Vagina (tissue), 2 donors: ENCODE measurements around the gene RHOBTB3. TPM values are rescaled to one million over a fixed set of nuclear protein-coding genes. Genes with fewer than 3 reads are reported as not detected.
"Not testable (repeated sequence)": the region's sequence is repeated elsewhere in the genome, so short reads cannot be mapped to it uniquely, and the experiment has no call there.

Experiments
- DNase-seq, 2 donors: peaks; one replicate each; pipeline ENCODE4 v3.0.0-alpha.2; 2017; ENCODE audit errors: extremely low spot score in 2 of 2
- H3K27ac ChIP-seq: fragments of 200-600 bp; sonication (generic); one replicate; pipeline ENCODE4 v1.5.1; 2019
- H3K27me3 ChIP-seq: fragments of 200-600 bp; sonication (generic); one replicate; pipeline ENCODE4 v1.5.1; 2019
- H3K36me3 ChIP-seq, 2 donors: fragments of 200-600 bp; sonication (generic); one replicate each; pipeline ENCODE4 v1.5.1; 2017 to 2019
- H3K4me1 ChIP-seq: fragments of 200-600 bp; sonication (generic); one replicate; pipeline ENCODE4 v1.5.1; 2019
- H3K4me3 ChIP-seq, 2 donors: fragments of 200-600 bp; sonication (generic); 1 replicate in 1 of 2; 2 replicates in 1 of 2; pipeline ENCODE4 v1.5.1; 2016 to 2019
- H3K9me3 ChIP-seq: fragments of 200-600 bp; sonication (generic); one replicate; pipeline ENCODE4 v1.5.1; 2019
- POLR2A ChIP-seq, 2 donors: fragments of 450-650 bp; IDR thresholded peaks; one replicate each; pipeline ENCODE4 v1.6.1; 2017; ENCODE audit warnings: antibody characterized with exemption in 2 of 2, mild to moderate bottlenecking in 2 of 2, moderate library complexity in 2 of 2
- POLR2AphosphoS5 ChIP-seq, 2 donors: sonication (generic); formaldehyde crosslinking; IDR thresholded peaks; one replicate each; pipeline ENCODE4 v1.9.0; 2017; ENCODE audit warnings: antibody characterized with exemption in 2 of 2, mild to moderate bottlenecking in 2 of 2, low read depth in 1 of 2; ENCODE audit not compliant: insufficient read depth in 1 of 2
- intact Hi-C: fragments of 100-400 bp; cut with DNase I; formaldehyde crosslinking; loops from one replicate; pipeline ENCODE4 v1.15.1; 2023
- total RNA-seq: library from RNA; depleted of rRNA; stranded (reverse); fragments of >200 nt; gene quantifications from one replicate; pipeline ENCODE4 v1.2.3, GENCODE V29; 2016
- TF ChIP-seq, protein P1 (sequence below), 3 experiments: fragments of 450-650 bp in 2 of 3; fragments of 200-600 bp in 1 of 3; sonication (generic) in 1 of 3; IDR thresholded peaks; one replicate each; pipeline ENCODE4 v1.5.1; 2017 to 2019; ENCODE audit warnings: antibody characterized with exemption in 3 of 3, mild to moderate bottlenecking in 2 of 3, moderate library complexity in 2 of 3

RHOBTB3 gene
- total RNA-seq, 1 donor from 2014 or later: 43.2 TPM

DNA sequence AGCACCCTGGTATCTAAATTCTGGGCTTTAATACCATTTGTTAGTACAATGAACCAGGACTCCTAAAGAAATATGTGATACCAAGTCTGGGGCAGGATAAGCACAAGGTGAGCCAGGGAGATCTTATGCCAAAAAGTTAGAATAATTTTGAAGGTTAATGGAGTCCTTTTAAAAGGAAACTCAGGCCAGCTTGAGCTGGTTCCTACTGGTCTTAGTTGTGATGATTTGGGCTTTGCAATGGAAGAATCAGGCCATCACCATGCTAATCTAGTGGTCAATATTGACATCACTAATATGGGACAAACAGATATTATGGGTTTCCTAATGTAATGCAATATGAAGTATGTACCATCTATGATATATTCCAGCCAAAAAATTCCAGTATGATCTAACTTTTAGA, 40.8 kb upstream of the RHOBTB3 start:
- H3K27me3 ChIP-seq: no peaks in the 10 kb centered on the region
- H3K9me3 ChIP-seq: no peaks in the 10 kb centered on the region
- H3K4me3 ChIP-seq: no peak overlapping the region
- H3K27ac ChIP-seq: no peak overlapping the region
- no peak for DNase-seq
- TF ChIP-seq POLR2AphosphoS5 (IDR thresholded peaks at IDR 0.05; ENCODE audit: insufficient read depth in 1 of 2, low read depth in 1 of 2): no peak
- no peak for TF ChIP-seq POLR2A (IDR thresholded peaks at IDR 0.05)
- TF ChIP-seq, protein P1, sequence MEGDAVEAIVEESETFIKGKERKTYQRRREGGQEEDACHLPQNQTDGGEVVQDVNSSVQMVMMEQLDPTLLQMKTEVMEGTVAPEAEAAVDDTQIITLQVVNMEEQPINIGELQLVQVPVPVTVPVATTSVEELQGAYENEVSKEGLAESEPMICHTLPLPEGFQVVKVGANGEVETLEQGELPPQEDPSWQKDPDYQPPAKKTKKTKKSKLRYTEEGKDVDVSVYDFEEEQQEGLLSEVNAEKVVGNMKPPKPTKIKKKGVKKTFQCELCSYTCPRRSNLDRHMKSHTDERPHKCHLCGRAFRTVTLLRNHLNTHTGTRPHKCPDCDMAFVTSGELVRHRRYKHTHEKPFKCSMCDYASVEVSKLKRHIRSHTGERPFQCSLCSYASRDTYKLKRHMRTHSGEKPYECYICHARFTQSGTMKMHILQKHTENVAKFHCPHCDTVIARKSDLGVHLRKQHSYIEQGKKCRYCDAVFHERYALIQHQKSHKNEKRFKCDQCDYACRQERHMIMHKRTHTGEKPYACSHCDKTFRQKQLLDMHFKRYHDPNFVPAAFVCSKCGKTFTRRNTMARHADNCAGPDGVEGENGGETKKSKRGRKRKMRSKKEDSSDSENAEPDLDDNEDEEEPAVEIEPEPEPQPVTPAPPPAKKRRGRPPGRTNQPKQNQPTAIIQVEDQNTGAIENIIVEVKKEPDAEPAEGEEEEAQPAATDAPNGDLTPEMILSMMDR (IDR thresholded peaks at IDR 0.05): no peak
- intact Hi-C loops: no loop called here
- no peaks in the 10 kb centered on the region for H3K36me3 ChIP-seq
- H3K4me1 ChIP-seq: no peaks in the 10 kb centered on the region

DNA sequence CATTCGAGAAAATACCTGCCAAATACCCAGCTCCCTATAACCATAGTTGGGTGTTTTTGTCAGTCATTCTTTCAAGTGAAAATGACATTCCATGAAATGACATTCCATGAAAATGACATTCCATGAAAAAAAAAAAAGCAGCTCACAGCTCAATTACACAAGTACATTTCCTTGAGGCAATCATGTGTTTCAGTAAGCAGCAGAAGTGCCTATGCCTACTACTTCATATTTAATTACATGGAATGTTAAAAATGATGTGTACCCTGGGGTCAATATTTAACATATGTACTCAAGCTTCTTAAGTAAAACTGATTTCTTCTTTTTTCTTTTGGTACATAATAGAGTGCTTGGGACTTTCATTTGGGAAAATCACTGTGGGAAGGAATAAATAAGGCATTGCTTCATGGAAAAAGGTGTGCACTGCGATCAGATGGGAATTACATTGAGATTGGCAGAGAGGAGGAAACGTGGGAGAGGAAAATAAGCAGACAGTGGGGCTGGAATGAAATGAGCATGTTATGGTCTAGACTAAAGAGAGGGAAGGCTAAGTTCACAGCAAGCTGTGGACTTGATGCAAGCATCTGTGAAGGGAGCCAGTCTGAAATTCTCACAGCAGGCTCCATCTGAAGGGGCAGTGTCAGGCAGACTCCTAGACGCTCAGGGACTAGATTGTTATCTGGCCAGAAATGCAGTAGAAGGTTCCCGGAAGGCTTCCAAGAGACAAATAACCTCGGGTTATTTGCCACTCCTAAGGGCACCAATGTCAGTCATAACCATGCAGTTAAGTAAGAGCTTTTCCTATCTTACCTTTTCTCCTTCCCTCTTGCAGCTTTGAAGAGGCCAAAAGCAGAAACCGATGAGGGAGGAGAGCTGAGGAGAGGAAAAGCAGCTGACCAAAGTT, 33.1 kb upstream of the RHOBTB3 start:
- Histone ChIP-seq H3K36me3 (no peaks in the 10 kb centered on the region), H3K27ac (no peak overlapping the region), H3K27me3 (no peaks in the 10 kb centered on the region), H3K4me1 (no peaks in the 10 kb centered on the region), H3K9me3 (no peaks in the 10 kb centered on the region), H3K4me3 (no peak overlapping the region)
- TF ChIP-seq POLR2AphosphoS5 (IDR thresholded peaks at IDR 0.05; ENCODE audit: insufficient read depth in 1 of 2, low read depth in 1 of 2): no peak
- TF ChIP-seq, protein P1 (IDR thresholded peaks at IDR 0.05): no peak
- TF ChIP-seq POLR2A (IDR thresholded peaks at IDR 0.05): no peak
- no peak for DNase-seq
- intact Hi-C loops: no loop called here

DNA sequence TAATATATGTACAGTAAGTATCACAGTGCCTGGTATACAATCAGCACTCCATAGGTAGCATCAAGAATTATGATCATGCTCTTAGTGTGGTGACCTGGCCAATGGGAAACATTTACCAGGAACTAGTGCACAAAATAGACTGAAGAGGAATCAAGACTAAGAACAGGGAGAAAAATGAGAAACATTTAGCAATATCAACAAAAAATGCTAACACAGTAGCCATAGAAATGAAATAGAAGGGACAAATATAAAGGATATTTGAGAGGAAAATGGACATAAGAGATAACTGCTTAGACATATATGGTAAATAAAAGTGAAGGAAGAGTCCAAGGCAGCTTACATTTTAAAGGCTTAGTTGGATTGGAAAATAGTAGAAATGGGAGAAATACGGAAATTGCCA, 31.8 kb upstream of the RHOBTB3 start:
- Histone ChIP-seq H3K4me3 (no peak overlapping the region), H3K4me1 (no peaks in the 10 kb centered on the region), H3K27ac (no peak overlapping the region), H3K27me3 (no peaks in the 10 kb centered on the region), H3K36me3 (no peaks in the 10 kb centered on the region), H3K9me3 (no peaks in the 10 kb centered on the region)
- no peak for DNase-seq
- intact Hi-C loops: no loop called here
- no peak for TF ChIP-seq POLR2A (IDR thresholded peaks at IDR 0.05)
- TF ChIP-seq, protein P1 (IDR thresholded peaks at IDR 0.05): no peak
- no peak for TF ChIP-seq POLR2AphosphoS5 (IDR thresholded peaks at IDR 0.05; ENCODE audit: insufficient read depth in 1 of 2, low read depth in 1 of 2)

DNA sequence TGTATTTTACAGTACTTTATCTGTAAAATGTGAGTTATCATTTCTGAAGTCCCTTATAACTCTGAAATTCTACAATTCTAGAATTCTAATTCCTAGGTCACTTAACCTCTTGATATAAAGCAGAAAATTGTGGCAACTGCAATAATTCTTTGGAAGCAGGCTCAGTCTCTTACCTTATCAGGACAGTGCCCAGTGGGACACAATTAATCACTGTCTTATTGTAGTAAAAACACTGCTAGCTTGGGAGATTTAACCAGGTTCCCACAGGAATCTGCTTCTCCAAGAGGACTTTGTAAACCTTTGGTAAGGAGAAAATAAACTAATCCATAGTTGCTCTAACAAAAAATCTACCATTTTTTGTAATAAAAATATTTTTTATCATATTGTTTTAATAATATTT, 30.1 kb upstream of the RHOBTB3 start:
- Histone ChIP-seq H3K4me3 (no peak overlapping the region), H3K36me3 (no peaks in the 10 kb centered on the region), H3K27me3 (no peaks in the 10 kb centered on the region), H3K9me3 (no peaks in the 10 kb centered on the region), H3K27ac (no peak overlapping the region), H3K4me1 (no peaks in the 10 kb centered on the region)
- intact Hi-C loops: no loop called here
- no peak for DNase-seq
- TF ChIP-seq, protein P1 (IDR thresholded peaks at IDR 0.05): no peak
- TF ChIP-seq POLR2A (IDR thresholded peaks at IDR 0.05) (no peak), POLR2AphosphoS5 (IDR thresholded peaks at IDR 0.05; ENCODE audit: insufficient read depth in 1 of 2, low read depth in 1 of 2) (no peak)

DNA sequence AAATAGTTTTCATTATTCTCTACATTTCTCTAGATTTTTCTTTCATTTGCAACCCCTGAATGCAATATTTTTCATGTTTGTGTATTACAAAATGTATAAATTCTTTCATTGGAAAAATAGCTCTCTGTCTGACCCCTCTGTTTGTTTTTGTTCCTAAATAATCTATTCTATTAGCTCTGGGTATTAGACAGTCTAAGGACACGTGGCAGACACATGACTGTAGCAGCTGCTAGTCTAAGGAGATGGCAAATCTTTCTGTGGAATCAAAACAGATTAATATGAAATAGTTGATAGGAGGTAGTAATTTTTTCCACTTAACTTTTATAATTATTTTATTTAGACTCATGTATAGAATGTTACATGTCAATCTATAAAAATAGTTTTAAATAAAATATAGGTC, 27.0 kb upstream of the RHOBTB3 start:
- H3K36me3 ChIP-seq: no peaks in the 10 kb centered on the region
- H3K27ac ChIP-seq: no peak overlapping the region
- no peaks in the 10 kb centered on the region for H3K27me3 ChIP-seq
- H3K4me3 ChIP-seq: no peak overlapping the region
- intact Hi-C loops: no loop called here
- no peak for DNase-seq
- TF ChIP-seq, protein P1 (IDR thresholded peaks at IDR 0.05): no peak
- no peak for TF ChIP-seq POLR2AphosphoS5 (IDR thresholded peaks at IDR 0.05; ENCODE audit: insufficient read depth in 1 of 2, low read depth in 1 of 2)
- no peak for TF ChIP-seq POLR2A (IDR thresholded peaks at IDR 0.05)
- no peaks in the 10 kb centered on the region for H3K4me1 ChIP-seq
- no peaks in the 10 kb centered on the region for H3K9me3 ChIP-seq

DNA sequence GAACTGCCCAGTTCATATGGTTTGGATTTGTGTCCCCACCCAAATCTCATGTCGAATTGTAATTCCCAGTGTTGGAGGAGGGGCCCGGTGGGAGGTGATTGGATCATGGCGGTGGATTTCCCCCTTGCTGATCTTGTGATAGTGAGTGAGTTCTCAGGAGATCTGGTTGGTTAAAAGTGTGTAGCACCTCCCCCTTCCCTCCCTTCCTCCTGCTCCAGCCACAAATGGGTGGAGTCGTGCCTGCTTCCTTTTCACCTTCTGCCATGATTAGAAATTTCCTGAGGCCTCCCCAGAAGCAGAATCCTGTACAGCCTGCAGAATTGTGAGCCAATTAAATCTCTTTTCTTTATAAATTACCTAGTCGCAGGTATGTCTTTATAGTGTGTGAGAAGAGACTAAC, 24.9 kb upstream of the RHOBTB3 start:
- intact Hi-C loops, DNase-seq, H3K27ac ChIP-seq, H3K36me3 ChIP-seq, H3K9me3 ChIP-seq, H3K4me3 ChIP-seq, H3K27me3 ChIP-seq: not testable (repeated sequence)
- peaks cover 12% of the 10 kb centered on the region for H3K4me1 ChIP-seq
